OCI-LY1 (cell line): ENCODE data around the gene MIEN1.

Source experiments
- H2AFZ ChIP-seq: fragments of 200-600 bp; sonication (generic), shearing (Covaris generic); 2 replicates; pipeline ENCODE4 v1.6.0; 2014; ENCODE audit warnings: antibody characterized with exemption, mild to moderate bottlenecking, low read length
- H3F3A ChIP-seq: fragments of 200-600 bp; sonication (generic), shearing (Covaris generic); 2 replicates; pipeline ENCODE4 v1.6.0; 2014; ENCODE audit warnings: mild to moderate bottlenecking, antibody characterized with exemption, low read length, moderate library complexity; ENCODE audit not compliant: insufficient read depth
- H3K27ac ChIP-seq: fragments of 200-600 bp; sonication (generic); 2 replicates; pipeline ENCODE4 v1.5.1; 2014; ENCODE audit warnings: low read length, mixed run types, mild to moderate bottlenecking, low read depth; ENCODE audit not compliant: poor library complexity, severe bottlenecking
- H3K27me3 ChIP-seq: fragments of 200-600 bp; sonication (generic); 2 replicates; pipeline ENCODE4 v1.6.0; 2014; ENCODE audit warnings: antibody characterized with exemption, mild to moderate bottlenecking, low read length, moderate library complexity; ENCODE audit not compliant: insufficient read depth
- H3K36me3 ChIP-seq: fragments of 200-600 bp; sonication (generic); 2 replicates; pipeline ENCODE4 v1.6.1; 2014; ENCODE audit warnings: mild to moderate bottlenecking, antibody characterized with exemption, low read length, moderate library complexity, mixed read lengths; ENCODE audit not compliant: insufficient read depth
- H3K4me1 ChIP-seq: fragments of 200-600 bp; sonication (generic); 2 replicates; pipeline ENCODE4 v1.5.1; 2014; ENCODE audit warnings: mild to moderate bottlenecking, low read length, moderate library complexity; ENCODE audit not compliant: insufficient read depth, severe bottlenecking
- H3K4me2 ChIP-seq: fragments of 200-600 bp; sonication (generic), shearing (Covaris generic); 2 replicates; pipeline ENCODE4 v1.6.1; 2014; ENCODE audit warnings: low read length
- H3K4me3 ChIP-seq: fragments of 200-600 bp; sonication (generic); 2 replicates; pipeline ENCODE4 v1.5.1; 2014; ENCODE audit warnings: low read length, low read depth, mild to moderate bottlenecking, mixed read lengths; ENCODE audit not compliant: poor library complexity, severe bottlenecking
- H3K79me2 ChIP-seq: fragments of 200-600 bp; shearing (Covaris generic); 2 replicates; pipeline ENCODE4 v1.6.1; 2016; ENCODE audit warnings: mixed run types, low read length, mixed read lengths; ENCODE audit not compliant: insufficient read depth
- H3K9ac ChIP-seq: fragments of 200-600 bp; sonication (generic), shearing (Covaris generic); 2 replicates; pipeline ENCODE4 v1.6.1; 2014; ENCODE audit warnings: mild to moderate bottlenecking, low read length, mixed read lengths
- H3K9me2 ChIP-seq: fragments of 200-600 bp; sonication (generic), shearing (Covaris generic); 2 replicates; pipeline ENCODE4 v1.6.1; 2014; ENCODE audit warnings: low read depth, mild to moderate bottlenecking, low read length, mixed read lengths
- H3K9me3 ChIP-seq: fragments of 200-600 bp; shearing (Covaris generic); 2 replicates; pipeline ENCODE4 v1.6.1; 2014; ENCODE audit warnings: low read length, mixed read lengths
- H4K20me1 ChIP-seq: fragments of 200-600 bp; sonication (generic), shearing (Covaris generic); 2 replicates; pipeline ENCODE4 v1.6.0; 2016; ENCODE audit warnings: mild to moderate bottlenecking, low read length; ENCODE audit not compliant: insufficient read depth
- EZH2 ChIP-seq: fragments of 200-600 bp; sonication (generic), shearing (Covaris generic); IDR thresholded peaks from 2 replicates; pipeline ENCODE4 v1.8.0; 2017; ENCODE audit warnings: borderline replicate concordance, mixed run types, mild to moderate bottlenecking, antibody characterized with exemption, low read length, moderate library complexity, mixed read lengths
- TF ChIP-seq, protein P1 (sequence below): fragments of 200-600 bp; sonication (generic), shearing (Covaris generic); IDR thresholded peaks from 2 replicates; pipeline ENCODE4 v1.5.1; 2017; ENCODE audit warnings: mild to moderate bottlenecking, antibody characterized with exemption, low read length, moderate library complexity, mixed read lengths

Gene MIEN1

GRCh38 chr17:39752241-39752881, 22.0 kb upstream of the MIEN1 start:
- H3K9me2 ChIP-seq, result no peaks in the 10 kb centered on the region
- TF ChIP-seq EZH2, result no peak
- TF ChIP-seq, protein P1, sequence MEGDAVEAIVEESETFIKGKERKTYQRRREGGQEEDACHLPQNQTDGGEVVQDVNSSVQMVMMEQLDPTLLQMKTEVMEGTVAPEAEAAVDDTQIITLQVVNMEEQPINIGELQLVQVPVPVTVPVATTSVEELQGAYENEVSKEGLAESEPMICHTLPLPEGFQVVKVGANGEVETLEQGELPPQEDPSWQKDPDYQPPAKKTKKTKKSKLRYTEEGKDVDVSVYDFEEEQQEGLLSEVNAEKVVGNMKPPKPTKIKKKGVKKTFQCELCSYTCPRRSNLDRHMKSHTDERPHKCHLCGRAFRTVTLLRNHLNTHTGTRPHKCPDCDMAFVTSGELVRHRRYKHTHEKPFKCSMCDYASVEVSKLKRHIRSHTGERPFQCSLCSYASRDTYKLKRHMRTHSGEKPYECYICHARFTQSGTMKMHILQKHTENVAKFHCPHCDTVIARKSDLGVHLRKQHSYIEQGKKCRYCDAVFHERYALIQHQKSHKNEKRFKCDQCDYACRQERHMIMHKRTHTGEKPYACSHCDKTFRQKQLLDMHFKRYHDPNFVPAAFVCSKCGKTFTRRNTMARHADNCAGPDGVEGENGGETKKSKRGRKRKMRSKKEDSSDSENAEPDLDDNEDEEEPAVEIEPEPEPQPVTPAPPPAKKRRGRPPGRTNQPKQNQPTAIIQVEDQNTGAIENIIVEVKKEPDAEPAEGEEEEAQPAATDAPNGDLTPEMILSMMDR, result no peak
- H3K4me1 ChIP-seq, result peaks cover 45% of the 10 kb centered on the region
- H3K9ac ChIP-seq, result no peak overlapping the region
- H4K20me1 ChIP-seq, result no peaks in the 10 kb centered on the region
- no peaks in the 10 kb centered on the region; the same call in 1 of the 2 replicates for H3K36me3 ChIP-seq
- no peaks in the 10 kb centered on the region for H3K79me2 ChIP-seq
- H3F3A ChIP-seq, result peaks cover 12% of the 10 kb centered on the region
- no peaks in the 10 kb centered on the region for H3K9me3 ChIP-seq
- no peak overlapping the region for H3K27ac ChIP-seq
- H3K4me3 ChIP-seq, result no peak overlapping the region
- no peak overlapping the region for H3K4me2 ChIP-seq
- no peaks in the 10 kb centered on the region for H3K27me3 ChIP-seq
- no peak overlapping the region for H2AFZ ChIP-seq

GRCh38 chr17:39751637-39752036, 21.3 kb upstream of the MIEN1 start:
- H3K4me2 ChIP-seq, result no peak overlapping the region
- no peaks in the 10 kb centered on the region for H4K20me1 ChIP-seq
- H3K27me3 ChIP-seq, result no peaks in the 10 kb centered on the region
- H3K4me1 ChIP-seq, result peaks cover 38% of the 10 kb centered on the region
- H3K9me3 ChIP-seq, result no peaks in the 10 kb centered on the region
- no peak overlapping the region for H3K27ac ChIP-seq
- TF ChIP-seq EZH2, result no peak
- TF ChIP-seq, protein P1, result no peak
- H3K9ac ChIP-seq, result no peak overlapping the region
- H2AFZ ChIP-seq, result no peak overlapping the region
- no peaks in the 10 kb centered on the region for H3K79me2 ChIP-seq
- no peaks in the 10 kb centered on the region for H3K9me2 ChIP-seq
- no peak overlapping the region for H3K4me3 ChIP-seq
- H3F3A ChIP-seq, result peaks cover 6% of the 10 kb centered on the region; the same call in 1 of the 2 replicates
- no peaks in the 10 kb centered on the region; the same call in 1 of the 2 replicates for H3K36me3 ChIP-seq

DNA sequence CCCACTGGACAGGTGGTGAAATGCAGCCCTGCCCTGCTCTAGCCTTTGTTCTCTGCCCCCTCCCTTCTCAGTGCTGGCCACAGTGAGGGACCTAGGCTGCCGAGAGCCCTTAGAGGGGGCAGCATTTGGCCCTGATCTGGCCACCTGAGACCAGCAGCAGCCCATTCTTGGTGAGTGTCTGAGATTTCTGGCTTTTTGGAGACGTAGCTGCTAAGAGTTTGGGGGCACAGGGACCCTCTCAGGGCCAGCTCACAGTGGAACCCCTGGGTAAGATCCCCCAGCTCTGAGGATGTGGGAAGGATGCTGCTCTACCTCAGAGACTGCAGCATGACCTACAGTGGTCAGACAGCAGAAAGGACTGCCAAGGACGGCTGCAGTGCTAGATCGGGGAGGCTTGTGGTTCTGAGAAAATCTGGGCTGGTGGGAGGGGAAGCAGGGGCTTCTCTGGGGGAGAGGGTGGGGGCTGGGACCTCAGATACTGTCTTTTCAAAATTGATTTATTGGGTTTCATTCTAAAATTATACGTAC, 20.7 kb upstream of the MIEN1 start:
- Histone ChIP-seq H3K4me3 (no peak overlapping the region), H3K9me3 (no peaks in the 10 kb centered on the region), H3K27me3 (no peaks in the 10 kb centered on the region), H3K4me1 (peaks cover 32% of the 10 kb centered on the region), H3K4me2 (no peak overlapping the region), H3K36me3 (no peaks in the 10 kb centered on the region; the same call in 1 of the 2 replicates), H3K27ac (no peak overlapping the region), H3K9me2 (no peaks in the 10 kb centered on the region), H4K20me1 (no peaks in the 10 kb centered on the region), H3F3A (peaks cover 5% of the 10 kb centered on the region; the same call in 1 of the 2 replicates), H3K79me2 (no peaks in the 10 kb centered on the region), H2AFZ (no peak overlapping the region), H3K9ac (no peak overlapping the region)
- no peak for TF ChIP-seq EZH2
- TF ChIP-seq, protein P1, result no peak
